GM23338 (cell line): ENCODE data around the gene ROCK2. TPM values are rescaled to one million over a fixed set of nuclear protein-coding genes. Genes with fewer than 3 reads are reported as not detected.

Experiments
- ATAC-seq: fragments of 200-7000 bp; cut with Tn5 transposase; 3 replicates; pipeline ENCODE4 v1.9.1; 2020
- DNase-seq: peaks from one replicate; pipeline ENCODE4 v3.0.0-alpha.2; 2015; ENCODE audit warnings: low spot score
- H2AFZ ChIP-seq: fragments of 200-600 bp; sonication (generic); 2 replicates; pipeline ENCODE4 v1.8.0; 2016; ENCODE audit warnings: antibody characterized with exemption, mild to moderate bottlenecking, moderate library complexity
- H3F3A ChIP-seq: fragments of 200-600 bp; sonication (generic); replicated peaks from 2 replicates; pipeline ENCODE4 v1.8.0; 2017; ENCODE audit warnings: antibody characterized with exemption, mixed run types, low read depth
- H3K27ac ChIP-seq: fragments of 200-600 bp; sonication (generic); 2 replicates; pipeline ENCODE4 v1.6.1; 2016; ENCODE audit warnings: low read depth
- H3K27me3 ChIP-seq: fragments of 200-600 bp; sonication (generic); 2 replicates; pipeline ENCODE4 v1.8.0; 2016; ENCODE audit warnings: mild to moderate bottlenecking, mixed run types, moderate library complexity; ENCODE audit not compliant: insufficient read depth
- H3K36me3 ChIP-seq: fragments of 200-600 bp; sonication (generic); 2 replicates; pipeline ENCODE4 v1.8.0; 2016; ENCODE audit warnings: mild to moderate bottlenecking; ENCODE audit not compliant: insufficient read depth
- H3K4me1 ChIP-seq: fragments of 200-600 bp; sonication (generic); 2 replicates; pipeline ENCODE4 v1.8.0; 2016; ENCODE audit warnings: mild to moderate bottlenecking, moderate library complexity; ENCODE audit not compliant: insufficient read depth
- H3K4me2 ChIP-seq: fragments of 200-600 bp; sonication (generic); 2 replicates; pipeline ENCODE4 v1.7.1; 2017; ENCODE audit warnings: mixed run types
- H3K4me3 ChIP-seq: fragments of 200-600 bp; sonication (generic); 2 replicates; pipeline ENCODE4 v1.6.1; 2016; ENCODE audit warnings: mixed run types
- H3K79me2 ChIP-seq: fragments of 200-600 bp; sonication (generic); replicated peaks from 2 replicates; pipeline ENCODE4 v1.8.0; 2017; ENCODE audit warnings: mild to moderate bottlenecking; ENCODE audit not compliant: insufficient read depth
- H3K9me2 ChIP-seq: fragments of 200-600 bp; sonication (generic); 2 replicates; pipeline ENCODE4 v1.8.0; 2017; ENCODE audit not compliant: insufficient read depth
- H4K20me1 ChIP-seq: fragments of 200-600 bp; sonication (generic); replicated peaks from 2 replicates; pipeline ENCODE4 v1.8.0; 2017; ENCODE audit warnings: mild to moderate bottlenecking; ENCODE audit not compliant: insufficient read depth
- H3K27ac Mint-ChIP-seq: 2 replicates; pipeline ENCODE4 v1.8.0; 2020; ENCODE audit warnings: inconsistent platforms, mild to moderate bottlenecking, moderate library complexity, mixed read lengths
- H3K27me3 Mint-ChIP-seq: 3 replicates; pipeline ENCODE4 v1.8.0; 2022; ENCODE audit warnings: low read depth, mild to moderate bottlenecking, moderate library complexity, mixed read lengths, inconsistent platforms; ENCODE audit not compliant: insufficient read depth, poor library complexity
- H3K36me3 Mint-ChIP-seq: 3 replicates; pipeline ENCODE4 v1.8.0; 2021; ENCODE audit warnings: low read depth, mild to moderate bottlenecking, inconsistent platforms, moderate library complexity, mixed read lengths
- H3K4me1 Mint-ChIP-seq: 3 replicates; pipeline ENCODE4 v1.8.0; 2020; ENCODE audit warnings: mild to moderate bottlenecking, inconsistent platforms, mixed read lengths
- H3K4me3 Mint-ChIP-seq: 3 replicates; pipeline ENCODE4 v1.8.0; 2021; ENCODE audit warnings: moderate library complexity, mild to moderate bottlenecking, inconsistent platforms, mixed read lengths
- H3K9me3 Mint-ChIP-seq: 3 replicates; pipeline ENCODE4 v1.8.0; 2020; ENCODE audit warnings: moderate library complexity, mild to moderate bottlenecking, inconsistent platforms, mixed read lengths
- CREB1 ChIP-seq: fragments of 250-450 bp; sonication (Bioruptor Pico); IDR thresholded peaks from 2 replicates; pipeline ENCODE4 v1.5.0; 2020; ENCODE audit warnings: low read depth, mild to moderate bottlenecking, moderate library complexity
- CTCF ChIP-seq, 2 experiments: fragments of 200-600 bp in 1 of 2; sonication (generic) in 1 of 2; conservative IDR thresholded peaks; 2 replicates each; pipeline versions ENCODE4 v1.5.1 to v1.6.1; 2016 to 2017; ENCODE audit warnings: antibody characterized with exemption in 2 of 2, low read depth in 2 of 2, mild to moderate bottlenecking in 2 of 2, moderate library complexity in 1 of 2
- ETS1 ChIP-seq: IDR thresholded peaks from 2 replicates; pipeline ENCODE4 v1.6.1; 2016; ENCODE audit warnings: antibody characterized with exemption
- EZH2 ChIP-seq: fragments of 200-600 bp; sonication (generic); IDR thresholded peaks from one replicate; pipeline ENCODE4 v1.8.0; 2017; ENCODE audit warnings: antibody characterized with exemption, mild to moderate bottlenecking, low read depth; ENCODE audit not compliant: unreplicated experiment
- EZH2phosphoT487 ChIP-seq: fragments of 200-600 bp; sonication (generic); IDR thresholded peaks from one replicate; pipeline ENCODE4 v1.8.1; 2018; ENCODE audit warnings: antibody characterized with exemption; ENCODE audit not compliant: unreplicated experiment
- JUNB ChIP-seq: IDR thresholded peaks from one replicate; pipeline ENCODE4 v1.6.1; 2016; ENCODE audit warnings: antibody characterized with exemption; ENCODE audit not compliant: unreplicated experiment
- NANOG ChIP-seq: IDR thresholded peaks from 2 replicates; pipeline ENCODE4 v1.6.1; 2016; ENCODE audit warnings: antibody characterized with exemption, borderline replicate concordance
- POLR2AphosphoS5 ChIP-seq: IDR thresholded peaks from 2 replicates; pipeline ENCODE4 v1.6.1; 2016; ENCODE audit warnings: antibody characterized with exemption, low read depth
- REST ChIP-seq: IDR thresholded peaks from one replicate; pipeline ENCODE4 v1.6.1; 2018; ENCODE audit warnings: antibody characterized with exemption; ENCODE audit not compliant: unreplicated experiment
- STAT1 ChIP-seq: IDR thresholded peaks from one replicate; pipeline ENCODE4 v1.6.1; 2016; ENCODE audit warnings: antibody characterized with exemption; ENCODE audit not compliant: unreplicated experiment
- ZNF114 ChIP-seq: fragments of 250-450 bp; sonication (Bioruptor Pico); IDR thresholded peaks from 2 replicates; pipeline ENCODE4 v1.5.0; 2020; ENCODE audit warnings: mild to moderate bottlenecking, moderate library complexity
- ZNF331 ChIP-seq: fragments of 250-450 bp; sonication (Bioruptor Pico); IDR thresholded peaks from 2 replicates; pipeline ENCODE4 v1.5.0; 2020; ENCODE audit warnings: low read depth, mild to moderate bottlenecking, moderate library complexity
- ZNF462 ChIP-seq: fragments of 250-450 bp; sonication (Bioruptor Pico); IDR thresholded peaks from 2 replicates; pipeline ENCODE4 v1.5.0; 2020; ENCODE audit warnings: mild to moderate bottlenecking, moderate library complexity
- polyA plus RNA-seq: library from polyadenylated mRNA; unstranded; fragments of >200 nt; fragmentation: Nextera tagmentation; extraction: Ambion mirVana; gene quantifications from 2 replicates; pipeline ENCODE4 v1.2.1, GENCODE V29; 2016
- total RNA-seq: library from RNA; depleted of rRNA; stranded (reverse); fragments of >200 nt; shearing (Covaris generic); gene quantifications from 2 replicates; pipeline ENCODE4 v1.2.3, GENCODE V29; 2014

ROCK2 gene
- total and polyA plus RNA-seq, 2 experiments from 2014 or later, result 16.4 to 28.0 TPM

GRCh38 chr2:11187083-11187619 lies 157.3 kb downstream of the ROCK2 start:
- DNase-seq (no peak), ATAC-seq (no peak)
- H4K20me1 ChIP-seq, result no peaks in the 10 kb centered on the region
- H3K36me3 Mint-ChIP-seq, result peaks cover 17% of the 10 kb centered on the region; the same call in 2 of the 3 replicates
- no peak for TF ChIP-seq CTCF (conservative IDR thresholded peaks at IDR 0.05; ENCODE audit: low read depth in 2 of 2)
- no peak for TF ChIP-seq REST
- TF ChIP-seq NANOG, result no peak
- TF ChIP-seq JUNB, result no peak
- TF ChIP-seq ETS1, result no peak
- no peak for TF ChIP-seq CREB1
- no peak for TF ChIP-seq EZH2phosphoT487
- no peak for TF ChIP-seq ZNF331
- TF ChIP-seq ZNF114 (CRISPR knock-in tag), result no peak
- no peak for TF ChIP-seq POLR2AphosphoS5
- no peak for TF ChIP-seq ZNF462
- no peak for TF ChIP-seq EZH2
- no peak for TF ChIP-seq STAT1
- H3K4me1 ChIP-seq, result no peaks in the 10 kb centered on the region
- H3K27me3 ChIP-seq, result no peaks in the 10 kb centered on the region
- no peak overlapping the region for H2AFZ ChIP-seq
- no peaks in the 10 kb centered on the region for H3K79me2 ChIP-seq
- H3K36me3 ChIP-seq, result peaks cover 7% of the 10 kb centered on the region; the same call in 1 of the 2 replicates
- no peaks in the 10 kb centered on the region for H3K4me1 Mint-ChIP-seq
- peaks cover 1% of the 10 kb centered on the region for H3K27me3 Mint-ChIP-seq
- H3K4me2 ChIP-seq, result no peak overlapping the region
- H3K27ac Mint-ChIP-seq, result no peak overlapping the region
- H3K9me3 Mint-ChIP-seq, result no peaks in the 10 kb centered on the region; the same call in 2 of the 3 replicates
- no peak overlapping the region for H3K4me3 Mint-ChIP-seq
- H3K4me3 ChIP-seq, result no peak overlapping the region
- no peaks in the 10 kb centered on the region for H3K9me2 ChIP-seq
- H3F3A ChIP-seq, result no peaks in the 10 kb centered on the region
- no peak overlapping the region for H3K27ac ChIP-seq
